PFSK-1 (cell line): ENCODE results near the gene THSD4.

Experiments used
- FOXP2 ChIP-seq: optimal IDR thresholded peaks from 2 replicates; pipeline ENCODE3; 2011; ENCODE audit warnings: borderline replicate concordance, control low read depth, inconsistent platforms; ENCODE audit not compliant: insufficient read depth; ENCODE audit errors: extremely low read length, extremely low read depth
- POLR2AphosphoS5 ChIP-seq: IDR thresholded peaks from 2 replicates; pipeline ENCODE4 v1.6.1; 2012; ENCODE audit warnings: low read depth, mild to moderate bottlenecking, control low read depth, low read length, moderate library complexity
- REST ChIP-seq, 2 experiments: IDR thresholded peaks; 2 replicates each; pipeline versions ENCODE4 v1.6.1 to v1.8.0; 2011 to 2012; ENCODE audit warnings: low read depth in 2 of 2, low read length in 2 of 2, control low read depth in 1 of 2, inconsistent platforms in 1 of 2, mild to moderate bottlenecking in 1 of 2, moderate library complexity in 1 of 2; ENCODE audit not compliant: insufficient read depth in 1 of 2
- SIN3A ChIP-seq: IDR thresholded peaks from 2 replicates; pipeline ENCODE4 v1.6.1; 2012; ENCODE audit warnings: mild to moderate bottlenecking, low read length, moderate library complexity, borderline replicate concordance; ENCODE audit not compliant: insufficient read depth
- TAF1 ChIP-seq: IDR thresholded peaks from 2 replicates; pipeline ENCODE4 v1.6.1; 2012; ENCODE audit warnings: low read length, control low read depth, borderline replicate concordance; ENCODE audit not compliant: insufficient read depth

THSD4 gene

GRCh38 chr15:71353171-71353570, 237.9 kb downstream of the THSD4 start:
- TF ChIP-seq SIN3A (no peak), REST (IDR thresholded peaks at IDR 0.05; ENCODE audit: insufficient read depth in 1 of 2, low read depth in 2 of 2, low read length in 2 of 2) (no peak)

DNA sequence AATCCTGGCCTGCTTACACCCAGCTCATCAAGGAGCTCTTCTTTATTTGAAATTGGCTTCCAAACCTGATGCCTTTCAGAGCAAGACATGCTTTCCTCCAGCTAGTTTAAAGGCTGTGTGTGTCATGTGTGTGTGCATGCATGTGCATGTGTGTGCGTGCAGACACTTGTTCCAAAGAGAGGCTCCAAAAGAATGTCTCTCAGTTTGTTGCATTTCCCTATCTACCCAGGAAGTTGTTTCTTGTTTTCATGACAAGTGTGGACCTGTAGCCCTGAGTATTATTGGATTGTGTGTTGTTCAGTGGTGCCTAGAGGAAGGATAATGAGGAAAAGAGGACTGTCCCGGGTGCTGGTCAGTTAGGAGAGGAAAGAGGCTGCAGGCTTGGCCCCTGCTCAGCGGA, 240.0 kb downstream of the THSD4 start:
- no peak for TF ChIP-seq SIN3A
- no peak for TF ChIP-seq FOXP2
- no peak for TF ChIP-seq REST (IDR thresholded peaks at IDR 0.05; ENCODE audit: insufficient read depth in 1 of 2, low read depth in 2 of 2, low read length in 2 of 2)
- TF ChIP-seq POLR2AphosphoS5, result no peak
- no peak for TF ChIP-seq TAF1

DNA sequence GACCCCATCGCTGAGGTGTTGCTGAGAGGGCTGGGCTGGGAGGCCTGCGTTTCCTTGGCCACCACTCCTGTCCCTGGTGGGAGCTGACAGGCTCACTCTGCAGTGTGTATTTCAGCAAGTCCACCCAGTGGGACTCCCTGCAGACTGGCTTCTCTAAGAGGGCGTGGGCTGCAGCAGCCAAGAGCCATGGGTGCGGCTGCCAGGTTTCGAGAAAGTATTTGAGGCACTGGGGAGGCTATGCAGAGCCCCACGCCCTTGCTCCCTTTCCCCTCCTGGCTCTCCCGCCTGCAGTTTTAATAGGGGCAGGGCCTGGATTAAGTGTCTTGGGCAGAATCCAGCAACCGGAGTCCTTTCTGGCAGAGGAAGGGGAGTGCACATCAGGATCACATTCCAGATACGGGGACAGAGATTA, 242.1 kb downstream of the THSD4 start:
- TF ChIP-seq TAF1, result no peak
- no peak for TF ChIP-seq FOXP2
- no peak for TF ChIP-seq SIN3A
- TF ChIP-seq REST (IDR thresholded peaks at IDR 0.05; ENCODE audit: insufficient read depth in 1 of 2, low read depth in 2 of 2, low read length in 2 of 2), result no peak
- no peak for TF ChIP-seq POLR2AphosphoS5

- TF ChIP-seq REST (IDR thresholded peaks at IDR 0.05; ENCODE audit: insufficient read depth in 1 of 2, low read depth in 2 of 2, low read length in 2 of 2), result no peak
- no peak for TF ChIP-seq TAF1
- TF ChIP-seq SIN3A, result no peak
- TF ChIP-seq POLR2AphosphoS5, result no peak
- no peak for TF ChIP-seq FOXP2
Observed at GRCh38 chr15:71357967-71358366, 242.7 kb downstream of the THSD4 start.

GRCh38 chr15:71359246-71359645, 244.0 kb downstream of the THSD4 start:
- no peak for TF ChIP-seq POLR2AphosphoS5
- TF ChIP-seq REST (IDR thresholded peaks at IDR 0.05; ENCODE audit: insufficient read depth in 1 of 2, low read depth in 2 of 2, low read length in 2 of 2), result no peak
- TF ChIP-seq SIN3A, result no peak
- TF ChIP-seq FOXP2, result no peak
- no peak for TF ChIP-seq TAF1
